GM18517 (cell line): Measurements from ENCODE around the gene SMIM36.
"Not testable (repeated sequence)": the region's sequence is repeated elsewhere in the genome, so short reads cannot be mapped to it uniquely, and the experiment has no call there.

Experiments
- ATAC-seq: cut with Tn5 transposase; IDR thresholded peaks from one replicate; pipeline ENCODE4 v1.9.1; 2021; ENCODE audit warnings: mild to moderate bottlenecking, moderate library complexity; ENCODE audit not compliant: unreplicated experiment

SMIM36 gene

DNA sequence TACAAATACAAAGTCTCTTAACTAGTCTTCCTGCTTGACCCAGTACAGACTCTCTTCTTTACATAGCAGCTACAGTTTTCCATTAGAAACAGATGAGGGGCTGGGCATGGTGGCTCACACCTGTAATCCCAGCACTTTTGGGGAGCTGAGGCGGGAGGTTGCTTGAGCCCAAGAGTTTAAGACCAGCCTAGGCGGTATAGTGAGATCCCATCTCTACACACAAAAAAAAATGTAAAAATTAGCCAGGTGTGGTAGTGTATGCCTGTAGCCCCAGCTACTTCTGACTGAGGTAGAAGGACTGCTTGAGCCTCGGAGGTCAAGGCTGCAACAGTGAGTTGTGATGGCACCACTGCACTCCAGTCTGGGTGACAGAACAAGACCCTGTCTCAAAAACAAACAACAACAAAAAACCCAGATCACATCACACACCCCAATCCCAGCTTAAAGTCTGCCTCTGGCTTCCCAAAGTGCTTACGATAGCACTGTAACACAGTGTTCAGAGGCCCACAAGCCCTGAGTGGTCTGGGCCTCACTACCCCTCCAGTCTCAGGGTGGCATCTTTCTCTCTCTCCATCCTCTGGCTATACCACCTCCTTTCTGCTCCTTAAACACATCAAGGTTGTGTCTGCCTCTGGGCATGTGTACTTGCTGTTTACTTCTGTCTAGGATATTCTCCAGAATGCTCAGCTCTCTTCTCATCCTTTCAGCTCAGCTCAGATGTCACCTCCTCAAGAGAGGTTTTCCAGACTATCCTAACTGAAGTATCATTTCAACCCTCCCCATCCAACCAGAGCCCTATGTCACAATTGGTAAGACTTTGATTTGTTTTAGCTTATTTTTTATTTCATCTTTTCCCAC, 93.6 kb downstream of the SMIM36 start:
- no peak for ATAC-seq

DNA sequence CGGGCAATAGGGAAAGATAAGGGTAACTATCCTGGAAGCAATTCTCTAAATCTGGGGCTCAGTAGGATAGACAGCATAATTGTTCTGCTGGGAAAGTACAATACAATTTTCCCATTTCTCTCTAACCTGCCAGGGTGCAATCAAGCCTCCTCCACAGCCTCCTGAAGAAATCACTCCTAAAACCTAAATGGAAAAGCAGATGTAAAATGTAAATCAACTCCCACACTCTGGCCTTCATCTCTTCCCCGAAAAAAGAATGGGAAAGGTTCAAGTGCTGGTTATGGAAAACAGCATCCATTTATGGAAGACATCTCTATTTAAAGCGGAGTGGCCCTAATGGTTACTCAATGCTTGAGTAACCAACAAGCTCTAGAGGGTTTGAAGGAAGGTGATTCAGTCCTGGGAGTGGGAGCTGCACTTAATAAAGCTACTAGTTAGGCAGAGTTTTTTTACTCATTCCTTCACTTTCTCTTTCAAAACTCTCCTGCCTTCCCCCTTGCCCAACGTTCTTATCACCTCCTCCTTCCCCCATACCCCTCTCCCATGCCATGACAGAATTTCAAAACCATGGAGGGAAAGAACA, 94.7 kb downstream of the SMIM36 start:
- no peak for ATAC-seq

- no peak for ATAC-seq
These were observed 95.3 kb downstream of the SMIM36 start for GRCh38 chr17:55416000-55416399.

DNA sequence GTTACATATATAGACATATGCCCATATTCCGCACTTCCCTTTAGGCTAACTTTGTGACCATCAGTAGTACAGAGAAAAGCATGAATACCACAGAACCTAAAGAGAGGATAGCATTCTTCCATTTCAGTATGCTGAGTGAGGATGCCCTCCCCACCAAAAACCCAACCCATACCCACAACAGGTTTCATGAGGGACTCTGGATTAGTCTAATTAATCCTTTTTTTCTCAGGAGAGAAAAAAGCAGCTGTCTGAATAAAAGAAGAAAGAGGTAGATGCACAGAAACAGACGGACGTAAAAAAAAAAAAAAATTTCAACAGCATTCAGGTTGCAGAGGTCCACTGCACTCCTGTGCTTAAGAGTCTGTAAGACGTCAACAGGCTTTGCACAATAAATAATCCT, 96.3 kb downstream of the SMIM36 start:
- ATAC-seq: no peak

DNA sequence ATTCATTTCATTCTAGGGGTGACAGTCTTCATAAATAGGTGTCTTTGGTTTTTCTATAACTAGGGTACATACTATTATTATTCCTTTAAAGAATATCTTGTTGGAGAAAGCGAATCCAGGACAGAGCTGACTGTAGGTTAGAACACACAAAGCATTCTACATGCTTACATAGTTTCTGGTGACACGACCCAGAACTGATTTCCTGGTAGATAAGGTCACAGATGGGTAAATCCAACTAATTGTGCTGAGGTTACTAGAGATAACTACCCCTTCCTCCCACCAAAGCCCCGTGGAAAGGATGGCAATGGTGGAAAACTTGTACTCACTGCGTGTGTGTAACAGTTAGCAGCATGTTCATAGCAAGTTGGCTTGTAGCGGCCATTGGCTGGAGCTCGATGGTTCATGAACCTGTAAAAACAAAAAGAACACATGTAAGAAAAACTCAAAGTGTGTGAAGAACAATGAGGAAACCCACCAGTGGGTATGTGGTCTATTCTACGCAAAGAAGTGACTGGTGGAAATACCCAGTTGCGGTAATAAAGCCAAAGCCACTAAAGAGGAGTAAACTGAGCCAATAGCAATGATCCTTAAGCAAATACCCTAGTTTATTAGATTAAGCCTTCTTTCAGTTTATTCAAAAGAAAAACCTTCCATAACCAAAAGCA, 97.3 kb downstream of the SMIM36 start:
- ATAC-seq: no peak

- no peak for ATAC-seq
These were observed 99.8 kb downstream of the SMIM36 start for GRCh38 chr17:55411463-55411855.

DNA sequence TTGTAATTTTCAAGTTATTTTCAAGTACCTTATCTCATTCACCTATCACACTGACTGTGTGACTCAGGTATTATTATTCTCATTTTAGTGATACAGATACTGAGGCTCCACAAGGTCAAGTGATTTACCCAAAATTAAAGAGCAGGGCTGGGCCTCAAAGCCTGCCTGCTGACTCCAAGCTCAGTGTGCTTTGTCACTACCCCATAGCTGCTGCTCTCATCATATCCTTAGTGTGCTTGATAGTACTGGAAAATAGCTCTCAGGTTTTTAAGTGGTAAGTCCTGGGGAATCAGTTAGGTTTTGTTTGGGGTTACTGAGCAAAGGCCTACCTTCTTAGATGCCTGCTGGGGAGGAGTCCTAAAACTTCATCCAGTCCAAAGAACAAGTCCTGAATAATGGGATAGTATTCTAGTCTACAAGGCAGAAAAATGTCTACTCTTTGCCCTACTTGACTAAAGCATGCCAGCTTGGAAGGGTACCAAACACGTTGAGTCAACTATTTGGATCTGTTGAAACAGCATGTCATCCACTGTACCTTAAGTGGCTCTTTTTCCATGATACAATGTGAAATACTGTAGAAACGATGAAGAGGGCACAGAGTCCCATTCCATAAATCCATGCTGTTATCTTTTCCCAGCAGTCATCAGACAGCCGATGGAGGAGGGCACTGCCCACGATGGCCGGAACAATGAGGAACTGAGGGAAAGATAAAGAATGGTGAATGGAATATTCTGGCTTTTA, 100.4 kb downstream of the SMIM36 start:
- ATAC-seq: no peak

DNA sequence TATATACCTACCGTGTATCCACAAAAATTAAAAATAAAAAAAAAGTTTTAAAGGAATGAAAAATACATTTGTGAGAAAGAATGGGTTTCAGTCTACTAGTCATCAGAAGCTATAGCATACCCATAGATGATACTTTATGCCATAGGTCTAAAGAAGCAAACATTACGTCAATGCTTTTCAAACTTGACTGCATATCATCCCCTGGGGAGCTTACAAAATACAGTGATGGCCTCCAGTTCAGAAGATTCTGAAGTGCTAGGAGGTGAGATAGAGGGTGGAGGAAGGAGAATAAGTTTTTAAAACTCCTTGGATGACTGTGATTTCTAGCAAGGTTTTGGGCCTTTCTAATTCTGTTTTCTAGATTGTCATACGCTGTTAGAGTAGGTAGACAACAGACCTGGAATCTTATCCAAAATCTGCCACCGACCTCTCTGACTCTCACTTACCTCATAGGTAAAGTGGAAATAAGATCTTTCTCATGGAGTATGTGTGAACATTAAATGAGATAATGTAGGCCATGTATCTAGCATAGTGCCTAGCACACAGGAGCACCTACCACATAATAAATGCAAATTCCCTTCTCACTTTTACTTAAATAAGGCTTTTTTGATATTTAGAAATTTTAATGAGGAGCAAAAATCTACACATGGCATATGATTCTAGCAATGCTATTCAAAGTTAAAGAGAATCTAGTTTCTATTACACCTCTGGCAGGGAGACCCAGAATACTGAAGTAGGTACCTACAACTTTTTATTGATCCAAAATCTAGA, 102.0 kb downstream of the SMIM36 start:
- no peak for ATAC-seq

GRCh38 chr17:55407641-55408566, 103.3 kb downstream of the SMIM36 start:
- ATAC-seq: no peak

DNA sequence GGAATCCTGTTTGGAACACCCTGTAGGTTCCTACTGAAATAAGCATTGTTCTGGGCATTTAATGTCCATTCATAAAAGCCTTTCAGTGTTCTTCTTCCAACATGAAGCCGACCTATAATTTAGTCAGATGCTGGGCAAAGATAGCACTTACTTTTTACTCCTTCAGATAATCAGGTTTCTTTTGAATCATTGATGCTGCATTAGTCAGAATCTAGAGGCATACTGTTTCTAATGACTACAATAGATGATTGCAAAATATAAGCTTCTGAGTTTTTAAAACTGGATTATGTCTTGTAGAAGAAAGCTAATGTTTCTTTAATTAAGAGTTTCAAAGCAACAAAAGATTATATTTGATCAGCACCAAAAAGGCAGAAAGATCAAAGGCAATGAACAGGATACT, 105.7 kb downstream of the SMIM36 start:
- no peak for ATAC-seq

DNA sequence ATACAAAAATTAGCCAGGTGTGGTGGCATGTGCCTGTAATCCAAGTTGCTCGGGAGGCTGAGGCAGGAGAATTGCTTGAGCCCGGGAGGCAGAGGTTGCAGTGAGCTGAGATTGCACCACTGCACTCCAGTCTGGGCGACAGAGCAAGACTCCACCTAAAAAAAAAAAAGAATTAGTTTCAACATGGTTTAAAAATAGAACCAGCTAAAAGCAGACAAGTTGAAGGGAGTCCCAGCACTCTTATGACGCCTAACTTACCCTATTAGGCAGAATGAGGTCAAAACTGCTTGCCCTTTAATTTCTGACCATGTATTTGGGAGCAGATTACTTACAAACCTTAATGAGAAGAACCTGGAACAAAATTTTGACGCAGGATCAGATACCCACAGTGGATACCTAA, 107.1 kb downstream of the SMIM36 start:
- ATAC-seq: not testable (repeated sequence)

GRCh38 chr17:55402374-55402773, 108.9 kb downstream of the SMIM36 start:
- no peak for ATAC-seq
